MM.1S (cell line): ENCODE results near the gene EIF4G2.

ENCODE experiments used
- DNase-seq: peaks from one replicate; pipeline ENCODE4 v3.0.0-alpha.2; 2015
- H2AFZ ChIP-seq: fragments of 300-600 bp; sonication (generic); 2 replicates; pipeline ENCODE4 v1.6.0; 2016; ENCODE audit warnings: antibody characterized with exemption, low read length
- H3F3A ChIP-seq: fragments of 300-600 bp; sonication (generic); 2 replicates; pipeline ENCODE4 v1.6.1; 2016; ENCODE audit warnings: mild to moderate bottlenecking, antibody characterized with exemption, low read length, moderate library complexity, mixed read lengths; ENCODE audit not compliant: insufficient read depth
- H3K27ac ChIP-seq: fragments of 300-600 bp; sonication (generic); 2 replicates; pipeline ENCODE4 v1.5.1; 2016; ENCODE audit warnings: mild to moderate bottlenecking, low read length
- H3K27me3 ChIP-seq: fragments of 300-600 bp; sonication (generic); replicated peaks from 2 replicates; pipeline ENCODE4 v1.6.0; 2016; ENCODE audit warnings: low read length; ENCODE audit not compliant: insufficient read depth
- H3K36me3 ChIP-seq: fragments of 300-600 bp; sonication (generic); replicated peaks from 2 replicates; pipeline ENCODE4 v1.6.1; 2016; ENCODE audit warnings: mild to moderate bottlenecking, low read length, mixed read lengths; ENCODE audit not compliant: insufficient read depth
- H3K4me1 ChIP-seq: fragments of 300-600 bp; sonication (generic); 2 replicates; pipeline ENCODE4 v1.6.1; 2016; ENCODE audit warnings: low read length, mixed read lengths
- H3K4me2 ChIP-seq: fragments of 300-600 bp; sonication (generic); 2 replicates; pipeline ENCODE4 v1.6.0; 2016; ENCODE audit warnings: low read depth, low read length
- H3K4me3 ChIP-seq: fragments of 300-600 bp; sonication (generic); 2 replicates; pipeline ENCODE4 v1.5.1; 2016; ENCODE audit warnings: low read length, mixed read lengths
- H3K79me2 ChIP-seq: fragments of 300-600 bp; sonication (generic); 2 replicates; pipeline ENCODE4 v1.6.1; 2016; ENCODE audit warnings: mixed run types, low read length, mixed read lengths
- H3K9ac ChIP-seq: fragments of 300-600 bp; sonication (generic); 2 replicates; pipeline ENCODE4 v1.6.1; 2016; ENCODE audit warnings: low read length, mixed read lengths
- H3K9me2 ChIP-seq: fragments of 300-600 bp; sonication (generic); replicated peaks from 2 replicates; pipeline ENCODE4 v1.6.1; 2016; ENCODE audit warnings: mild to moderate bottlenecking, low read length, mixed read lengths; ENCODE audit not compliant: insufficient read depth
- H3K9me3 ChIP-seq: fragments of 300-600 bp; sonication (generic); replicated peaks from 2 replicates; pipeline ENCODE4 v1.6.1; 2016; ENCODE audit warnings: mild to moderate bottlenecking, low read length, mixed read lengths; ENCODE audit not compliant: insufficient read depth
- H4K20me1 ChIP-seq: fragments of 300-600 bp; sonication (generic); 2 replicates; pipeline ENCODE4 v1.6.1; 2016; ENCODE audit warnings: mild to moderate bottlenecking, low read length, moderate library complexity, mixed read lengths; ENCODE audit not compliant: insufficient read depth
- EZH2 ChIP-seq: fragments of 300-600 bp; sonication (generic); optimal IDR thresholded peaks from 2 replicates; pipeline ENCODE3; 2017; ENCODE audit warnings: low read depth, mild to moderate bottlenecking, antibody characterized with exemption, low read length, mixed read lengths
- EZH2phosphoT487 ChIP-seq: fragments of 300-600 bp; sonication (generic); IDR thresholded peaks from 2 replicates; pipeline ENCODE4 v1.6.1; 2018; ENCODE audit warnings: antibody characterized with exemption, low read length
- TF ChIP-seq, protein P1 (sequence below): fragments of 300-600 bp; sonication (generic); IDR thresholded peaks from 2 replicates; pipeline ENCODE4 v1.5.1; 2016; ENCODE audit warnings: antibody characterized with exemption, low read length, mixed read lengths

EIF4G2 gene

DNA sequence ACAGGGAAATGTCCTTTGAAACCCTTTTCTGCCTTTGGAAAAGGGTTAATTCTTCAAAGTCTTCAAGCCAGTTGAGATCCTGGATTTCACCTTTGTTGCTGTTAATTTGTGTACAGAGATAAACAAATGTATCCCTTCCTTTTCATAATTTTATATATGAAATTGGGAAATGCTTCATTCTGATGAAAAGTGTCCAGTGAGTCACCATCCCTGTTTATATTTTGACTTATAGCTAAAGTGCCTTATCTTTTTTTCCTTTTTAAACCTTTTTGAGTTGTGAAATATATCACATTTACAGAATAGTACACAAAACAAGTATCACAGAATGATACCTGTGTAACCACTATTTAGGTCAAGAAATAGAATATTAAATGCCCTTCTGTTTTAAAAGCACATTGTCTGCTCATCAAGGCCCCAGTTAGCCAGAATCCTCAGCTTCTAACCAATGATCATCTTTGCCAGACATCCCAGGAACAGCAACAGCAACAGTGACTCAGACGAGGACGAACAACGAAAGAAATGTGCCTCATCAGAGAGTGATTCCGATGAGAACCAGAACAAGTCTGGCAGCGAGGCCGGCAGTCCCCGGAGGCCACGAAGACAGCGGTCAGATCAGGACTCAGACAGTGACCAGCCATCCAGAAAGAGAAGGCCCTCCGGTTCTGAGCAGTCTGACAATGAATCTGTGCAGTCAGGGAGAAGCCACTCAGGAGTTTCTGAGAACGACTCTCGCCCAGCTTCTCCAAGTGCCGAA is 30.3 kb downstream of the EIF4G2 start:
- Histone ChIP-seq H3K9ac (no peak overlapping the region), H3K36me3 (no peaks in the 10 kb centered on the region; the same call in 1 of the 2 replicates), H4K20me1 (no peaks in the 10 kb centered on the region), H3K4me2 (no peak overlapping the region), H3K9me3 (no peaks in the 10 kb centered on the region), H3K9me2 (no peaks in the 10 kb centered on the region), H2AFZ (no peak overlapping the region), H3K4me1 (no peaks in the 10 kb centered on the region), H3F3A (no peaks in the 10 kb centered on the region), H3K79me2 (no peaks in the 10 kb centered on the region), H3K4me3 (no peak overlapping the region), H3K27me3 (no peaks in the 10 kb centered on the region), H3K27ac (no peak overlapping the region)
- DNase-seq, result no peak
- TF ChIP-seq EZH2 (no peak), EZH2phosphoT487 (no peak)
- TF ChIP-seq, protein P1, sequence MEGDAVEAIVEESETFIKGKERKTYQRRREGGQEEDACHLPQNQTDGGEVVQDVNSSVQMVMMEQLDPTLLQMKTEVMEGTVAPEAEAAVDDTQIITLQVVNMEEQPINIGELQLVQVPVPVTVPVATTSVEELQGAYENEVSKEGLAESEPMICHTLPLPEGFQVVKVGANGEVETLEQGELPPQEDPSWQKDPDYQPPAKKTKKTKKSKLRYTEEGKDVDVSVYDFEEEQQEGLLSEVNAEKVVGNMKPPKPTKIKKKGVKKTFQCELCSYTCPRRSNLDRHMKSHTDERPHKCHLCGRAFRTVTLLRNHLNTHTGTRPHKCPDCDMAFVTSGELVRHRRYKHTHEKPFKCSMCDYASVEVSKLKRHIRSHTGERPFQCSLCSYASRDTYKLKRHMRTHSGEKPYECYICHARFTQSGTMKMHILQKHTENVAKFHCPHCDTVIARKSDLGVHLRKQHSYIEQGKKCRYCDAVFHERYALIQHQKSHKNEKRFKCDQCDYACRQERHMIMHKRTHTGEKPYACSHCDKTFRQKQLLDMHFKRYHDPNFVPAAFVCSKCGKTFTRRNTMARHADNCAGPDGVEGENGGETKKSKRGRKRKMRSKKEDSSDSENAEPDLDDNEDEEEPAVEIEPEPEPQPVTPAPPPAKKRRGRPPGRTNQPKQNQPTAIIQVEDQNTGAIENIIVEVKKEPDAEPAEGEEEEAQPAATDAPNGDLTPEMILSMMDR, result no peak

DNA sequence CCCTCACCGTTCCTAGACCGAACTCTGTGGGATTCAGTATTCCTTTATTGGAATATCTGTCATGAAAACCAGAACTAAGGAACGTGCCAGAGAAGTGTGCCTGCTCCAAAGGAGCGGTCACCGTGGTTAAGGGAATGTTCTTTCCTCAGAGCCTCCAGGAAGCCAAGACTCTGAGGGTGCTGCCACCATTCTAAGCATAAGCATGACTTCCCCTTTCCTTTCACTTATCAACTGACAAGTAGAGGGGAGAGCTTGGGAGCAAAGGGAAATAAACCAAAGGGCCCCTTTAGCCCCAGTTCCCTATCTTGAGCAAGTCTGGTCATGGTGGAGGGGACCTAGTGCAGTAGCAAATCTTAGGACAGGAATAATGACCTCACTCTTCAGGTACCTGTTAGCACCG is 30.9 kb downstream of the EIF4G2 start:
- no peak overlapping the region for H3K27ac ChIP-seq

DNA sequence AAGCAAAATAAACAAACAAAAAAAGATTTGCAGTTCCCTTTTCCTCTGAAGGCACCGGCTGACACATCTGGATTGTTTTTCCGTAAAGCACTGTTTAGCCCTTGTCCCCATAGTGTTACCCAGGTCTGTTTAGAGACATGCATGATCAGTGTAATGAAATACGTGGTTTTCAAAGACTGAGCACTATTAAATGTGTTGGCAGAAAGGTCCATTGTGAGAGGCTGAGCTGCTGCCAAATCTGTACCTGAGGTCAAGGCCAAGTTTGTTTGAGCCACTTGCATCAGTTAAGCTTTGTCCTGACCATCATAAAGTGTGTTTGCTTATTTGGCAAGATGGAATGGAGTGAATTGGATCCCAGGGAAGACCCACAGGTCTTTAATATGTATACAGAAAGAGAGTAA is 31.3 kb downstream of the EIF4G2 start:
- no peak for DNase-seq
- H3K4me2 ChIP-seq, result no peak overlapping the region

More for the DNA sequence above, 30.9 kb downstream of the EIF4G2 start:
- H3F3A ChIP-seq, result no peaks in the 10 kb centered on the region
- H3K27me3 ChIP-seq, result no peaks in the 10 kb centered on the region
- H2AFZ ChIP-seq, result no peak overlapping the region
- no peaks in the 10 kb centered on the region for H3K9me3 ChIP-seq
- TF ChIP-seq, protein P1, result no peak
- TF ChIP-seq EZH2, result no peak
- TF ChIP-seq EZH2phosphoT487, result no peak
- H3K79me2 ChIP-seq, result no peaks in the 10 kb centered on the region
- H4K20me1 ChIP-seq, result no peaks in the 10 kb centered on the region
- H3K36me3 ChIP-seq, result peaks cover 3% of the 10 kb centered on the region; the same call in 1 of the 2 replicates
- H3K4me1 ChIP-seq, result no peaks in the 10 kb centered on the region
- no peaks in the 10 kb centered on the region for H3K9me2 ChIP-seq
- DNase-seq, result no peak
- H3K9ac ChIP-seq, result no peak overlapping the region
- H3K4me2 ChIP-seq, result no peak overlapping the region
- no peak overlapping the region for H3K4me3 ChIP-seq

More for the DNA sequence above, 31.3 kb downstream of the EIF4G2 start:
- H3K9me3 ChIP-seq, result no peaks in the 10 kb centered on the region
- H3K27ac ChIP-seq, result no peak overlapping the region
- H3K9me2 ChIP-seq, result no peaks in the 10 kb centered on the region
- H3K79me2 ChIP-seq, result no peaks in the 10 kb centered on the region
- no peaks in the 10 kb centered on the region for H3K4me1 ChIP-seq
- H3K9ac ChIP-seq, result no peak overlapping the region
- H3K4me3 ChIP-seq, result no peak overlapping the region
- no peaks in the 10 kb centered on the region for H3F3A ChIP-seq
- H3K27me3 ChIP-seq, result no peaks in the 10 kb centered on the region
- TF ChIP-seq EZH2 (no peak), EZH2phosphoT487 (no peak)
- TF ChIP-seq, protein P1, result no peak
- H4K20me1 ChIP-seq, result no peaks in the 10 kb centered on the region
- H3K36me3 ChIP-seq, result peaks cover 3% of the 10 kb centered on the region; the same call in 1 of the 2 replicates
- no peak overlapping the region for H2AFZ ChIP-seq
